Activated naive CD4-positive, alpha-beta T cell treated with anti-CD3 and anti-CD28 coated beads, Interleukin-2, amount 50 U/mL, for 72 hours (primary cell): ENCODE results near the gene IFFO2. TPM values are rescaled to one million over a fixed set of nuclear protein-coding genes. Genes with fewer than 3 reads are reported as not detected.
A peak's percentile ranks its signal among the peaks of the same experiment; 100 is the strongest.

Experiments
- ATAC-seq, 2 donors: fragments of 150-1000 bp; cut with Tn5 transposase; 2 replicates each; pipeline ENCODE4 v1.10.0; 2021; ENCODE audit warnings: mild to moderate bottlenecking in 2 of 2, moderate library complexity in 2 of 2
- DNase-seq, 2 donors: peaks; one replicate each; pipeline ENCODE4 v3.0.0; 2021 to 2022; ENCODE audit warnings: low spot score in 2 of 2
- H3K27ac Mint-ChIP-seq, 2 donors: one replicate each; pipeline ENCODE4 v1.8.0; 2022; ENCODE audit warnings: mild to moderate bottlenecking in 2 of 2, mixed read lengths in 2 of 2
- H3K36me3 Mint-ChIP-seq, 2 donors: one replicate each; pipeline ENCODE4 v1.8.0; 2022; ENCODE audit warnings: mixed read lengths in 2 of 2
- H3K9me3 Mint-ChIP-seq, 2 donors: one replicate each; pipeline ENCODE4 v1.8.0; 2022; ENCODE audit warnings: mixed read lengths in 2 of 2
- total RNA-seq, 2 donors: library from RNA; stranded (reverse); gene quantifications; one replicate each; pipeline ENCODE4 v1.2.3, GENCODE V29; 2022

The IFFO2 gene
- total RNA-seq: 10 to 100 TPM; 27.3 to 41.7 TPM

- peak within 1 kb of the TSS; percentile 87 to 96 for H3K27ac Mint-ChIP-seq
- no peaks in the 10 kb centered on the region for H3K9me3 Mint-ChIP-seq
- peak; percentile 96 to 100 for DNase-seq
- peak; percentile 49 to 75 for ATAC-seq
- peaks cover 26% of the 10 kb centered on the region in 2 donors for H3K36me3 Mint-ChIP-seq
Observed at GRCh38 chr1:18956193-18957135, at the start of gene IFFO2. TSS of gene IFFO2 (minus strand) at chr1:18956676. CDS start at chr1:18956332, 344 bp downstream.

GRCh38 chr1:19006000-19006399 is 49.5 kb upstream of the IFFO2 start:
- H3K36me3 Mint-ChIP-seq: peaks cover 5 to 15% of the 10 kb centered on the region in 2 donors
- DNase-seq (no peak), ATAC-seq (no peak)
- H3K27ac Mint-ChIP-seq: peak overlapping the region in 1 of 2 donors; percentile 0
- peaks cover 0 to 32% of the 10 kb centered on the region in 2 donors for H3K9me3 Mint-ChIP-seq

GRCh38 chr1:19003371-19004290 is 47.2 kb upstream of the IFFO2 start:
- peaks cover 11 to 48% of the 10 kb centered on the region in 2 donors for H3K9me3 Mint-ChIP-seq
- DNase-seq (no peak), ATAC-seq (peak; percentile 92 to 96)
- H3K36me3 Mint-ChIP-seq: peaks cover 18 to 34% of the 10 kb centered on the region in 2 donors
- peak overlapping the region; percentile 85 to 96 for H3K27ac Mint-ChIP-seq

GRCh38 chr1:19000065-19000464 is 43.6 kb upstream of the IFFO2 start:
- no peak for ATAC-seq
- no peak for DNase-seq
- H3K36me3 Mint-ChIP-seq: peaks cover 18 to 34% of the 10 kb centered on the region in 2 donors
- H3K9me3 Mint-ChIP-seq: peaks cover 11 to 44% of the 10 kb centered on the region in 2 donors
- peak overlapping the region in 1 of 2 donors; percentile 96 for H3K27ac Mint-ChIP-seq

GRCh38 chr1:18999359-18999758 is 42.9 kb upstream of the IFFO2 start:
- H3K27ac Mint-ChIP-seq: no peak overlapping the region
- H3K9me3 Mint-ChIP-seq: peaks cover 11 to 44% of the 10 kb centered on the region in 2 donors

GRCh38 chr1:18998016-18998724 is 41.7 kb upstream of the IFFO2 start:
- ATAC-seq: no peak
- H3K36me3 Mint-ChIP-seq: peaks cover 13 to 34% of the 10 kb centered on the region in 2 donors
- H3K27ac Mint-ChIP-seq: no peak overlapping the region
- DNase-seq: no peak
- peaks cover 11 to 34% of the 10 kb centered on the region in 2 donors for H3K9me3 Mint-ChIP-seq

More at GRCh38 chr1:18999359-18999758, 42.9 kb upstream of the IFFO2 start:
- H3K36me3 Mint-ChIP-seq: peaks cover 18 to 34% of the 10 kb centered on the region in 2 donors
- no peak for ATAC-seq
- no peak for DNase-seq

- Mint-ChIP-seq H3K27ac (peak overlapping the region in 1 of 2 donors; percentile 17), H3K9me3 (peaks cover 11 to 34% of the 10 kb centered on the region in 2 donors), H3K36me3 (peaks cover 13 to 34% of the 10 kb centered on the region in 2 donors)
- DNase-seq (no peak), ATAC-seq (no peak)
Observed at GRCh38 chr1:18997508-18997907, 41.0 kb upstream of the IFFO2 start.

GRCh38 chr1:18996548-18997177 is 40.2 kb upstream of the IFFO2 start:
- peaks cover 13 to 34% of the 10 kb centered on the region in 2 donors for H3K36me3 Mint-ChIP-seq
- DNase-seq: no peak
- peaks cover 16 to 34% of the 10 kb centered on the region in 2 donors for H3K9me3 Mint-ChIP-seq
- H3K27ac Mint-ChIP-seq: peak overlapping the region in 1 of 2 donors; percentile 17
- ATAC-seq: no peak

GRCh38 chr1:18994381-18994780 is 37.9 kb upstream of the IFFO2 start:
- Mint-ChIP-seq H3K36me3 (peaks cover 2 to 14% of the 10 kb centered on the region in 2 donors), H3K27ac (no peak overlapping the region), H3K9me3 (peaks cover 4 to 14% of the 10 kb centered on the region in 2 donors)
- no peak for ATAC-seq
- no peak for DNase-seq

- ATAC-seq: no peak
- no peak overlapping the region for H3K27ac Mint-ChIP-seq
- DNase-seq: no peak
- H3K36me3 Mint-ChIP-seq: peaks cover 0 to 11% of the 10 kb centered on the region in 2 donors
- H3K9me3 Mint-ChIP-seq: peaks cover 4 to 14% of the 10 kb centered on the region in 2 donors
Observed at GRCh38 chr1:18992646-18993045, 36.2 kb upstream of the IFFO2 start.

- DNase-seq: no peak
- ATAC-seq: no peak
- H3K9me3 Mint-ChIP-seq: peaks cover 4 to 14% of the 10 kb centered on the region in 2 donors
- H3K27ac Mint-ChIP-seq: no peak overlapping the region
- H3K36me3 Mint-ChIP-seq: peaks cover 0 to 11% of the 10 kb centered on the region in 2 donors
Observed at GRCh38 chr1:18991585-18991984, 35.1 kb upstream of the IFFO2 start.

- H3K9me3 Mint-ChIP-seq: peaks cover 4 to 14% of the 10 kb centered on the region in 2 donors
- no peak for ATAC-seq
- DNase-seq: no peak
- H3K27ac Mint-ChIP-seq: no peak overlapping the region
- H3K36me3 Mint-ChIP-seq: peaks cover 0 to 11% of the 10 kb centered on the region in 2 donors
Observed at GRCh38 chr1:18989896-18990295, 33.4 kb upstream of the IFFO2 start.

GRCh38 chr1:18989176-18989799 is 32.8 kb upstream of the IFFO2 start:
- Mint-ChIP-seq H3K36me3 (peaks cover 0 to 11% of the 10 kb centered on the region in 2 donors), H3K9me3 (peaks cover 4 to 14% of the 10 kb centered on the region in 2 donors), H3K27ac (no peak overlapping the region)
- ATAC-seq: no peak
- DNase-seq: no peak

GRCh38 chr1:18981242-18981641 is 24.8 kb upstream of the IFFO2 start:
- H3K27ac Mint-ChIP-seq: no peak overlapping the region
- DNase-seq: no peak
- peaks cover 20% of the 10 kb centered on the region in 2 donors for H3K36me3 Mint-ChIP-seq
- no peak for ATAC-seq
- H3K9me3 Mint-ChIP-seq: peaks cover 21 to 28% of the 10 kb centered on the region in 2 donors

- ATAC-seq (no peak), DNase-seq (no peak)
- H3K36me3 Mint-ChIP-seq: peaks cover 20% of the 10 kb centered on the region in 2 donors
- peaks cover 21 to 28% of the 10 kb centered on the region in 2 donors for H3K9me3 Mint-ChIP-seq
- H3K27ac Mint-ChIP-seq: peak overlapping the region in 1 of 2 donors; percentile 13
Observed at GRCh38 chr1:18978706-18979105, 22.2 kb upstream of the IFFO2 start.
